HG02642 (cell line): Measurements from ENCODE around the gene MNAT1.
"Not testable (repeated sequence)": the region's sequence is repeated elsewhere in the genome, so short reads cannot be mapped to it uniquely, and the experiment has no call there.

ENCODE experiments used
- ATAC-seq: cut with Tn5 transposase; IDR thresholded peaks from one replicate; pipeline ENCODE4 v1.9.1; 2021; ENCODE audit warnings: mild to moderate bottlenecking; ENCODE audit not compliant: unreplicated experiment, poor library complexity

MNAT1 gene

GRCh38 chr14:60736494-60736893 is 1.9 kb downstream of the MNAT1 start:
- no peak for ATAC-seq

- ATAC-seq, result no peak
Observed at GRCh38 chr14:60738843-60739508, 4.4 kb downstream of the MNAT1 start.

- ATAC-seq, result no peak
Observed at GRCh38 chr14:60744566-60744965, 10.0 kb downstream of the MNAT1 start.

- peak; percentile 99 for ATAC-seq
Observed at GRCh38 chr14:60753264-60754119, 18.9 kb downstream of the MNAT1 start.

- no peak for ATAC-seq
Observed at GRCh38 chr14:60756847-60757246, 22.3 kb downstream of the MNAT1 start.

- no peak for ATAC-seq
Observed at GRCh38 chr14:60757567-60758002, 23.0 kb downstream of the MNAT1 start.

- no peak for ATAC-seq
Observed at GRCh38 chr14:60758885-60759284, 24.3 kb downstream of the MNAT1 start.

GRCh38 chr14:60760209-60760608 is 25.6 kb downstream of the MNAT1 start:
- ATAC-seq, result no peak

- ATAC-seq, result no peak
Observed at GRCh38 chr14:60760644-60761364, 26.2 kb downstream of the MNAT1 start.

- no peak for ATAC-seq
Observed at GRCh38 chr14:60768602-60769001, 34.0 kb downstream of the MNAT1 start.

GRCh38 chr14:60771117-60771516 is 36.6 kb downstream of the MNAT1 start:
- ATAC-seq, result no peak

- no peak for ATAC-seq
Observed at GRCh38 chr14:60773558-60773957, 39.0 kb downstream of the MNAT1 start.

- no peak for ATAC-seq
Observed at GRCh38 chr14:60775296-60775695, 40.7 kb downstream of the MNAT1 start.

- ATAC-seq, result no peak
Observed at GRCh38 chr14:60777856-60778578, 43.5 kb downstream of the MNAT1 start.

- ATAC-seq, result not testable (repeated sequence)
Observed at GRCh38 chr14:60779745-60780514, 45.4 kb downstream of the MNAT1 start.

GRCh38 chr14:60780558-60780957 is 46.0 kb downstream of the MNAT1 start:
- not testable (repeated sequence) for ATAC-seq

GRCh38 chr14:60786905-60787304 is 52.3 kb downstream of the MNAT1 start:
- ATAC-seq, result no peak

GRCh38 chr14:60789656-60790055 is 55.1 kb downstream of the MNAT1 start:
- ATAC-seq, result no peak

GRCh38 chr14:60790850-60791249 is 56.3 kb downstream of the MNAT1 start:
- no peak for ATAC-seq

GRCh38 chr14:60796434-60796833 is 61.9 kb downstream of the MNAT1 start:
- ATAC-seq, result no peak
